Measurements from ENCODE around the gene ASIC2. TPM values are rescaled to one million over a fixed set of nuclear protein-coding genes. Genes with fewer than 3 reads are reported as not detected.

The ASIC2 gene
- total RNA-seq, 2 donors from 2014 or later: 0.48 to 1.3 TPM

DNA sequence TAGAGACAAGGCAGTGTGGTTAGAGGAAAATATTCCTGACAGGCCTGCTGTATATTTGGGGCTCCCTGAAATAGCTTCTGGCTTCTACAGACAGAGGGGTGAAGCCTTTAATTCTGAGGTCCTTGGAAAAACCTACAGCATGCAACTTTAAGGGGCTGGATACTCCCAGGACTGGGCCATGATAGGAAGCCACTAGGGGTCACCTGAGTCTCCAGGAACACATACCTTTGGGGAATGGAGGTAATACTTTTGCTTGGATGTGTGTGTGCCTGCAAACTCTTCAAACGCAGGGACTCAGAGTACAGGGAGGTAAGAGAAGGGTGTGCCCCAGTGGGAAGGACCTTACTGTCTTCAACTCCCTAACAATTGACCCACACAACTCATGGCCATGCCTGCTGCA lies 4.1 kb downstream of the ASIC2 start:
- H3K27me3 ChIP-seq: peaks cover 8% of the 10 kb centered on the region
- H3K27ac ChIP-seq: no peak overlapping the region
- H3K9ac ChIP-seq (ENCODE audit: low read depth in 2 of 2, low read length in 2 of 2): no peak overlapping the region
- TF ChIP-seq CTCF (IDR thresholded peaks at IDR 0.05): no peak
- H3K4me1 ChIP-seq: no peaks in the 10 kb centered on the region
- no peaks in the 10 kb centered on the region for H3K9me3 ChIP-seq
- no peak for DNase-seq
- H3K36me3 ChIP-seq: no peaks in the 10 kb centered on the region
- intact Hi-C loops (cut with DNase I): no loop called here
- H3K4me3 ChIP-seq: no peak overlapping the region

GRCh38 chr17:33287096-33287725 lies 5.9 kb downstream of the ASIC2 start:
- TF ChIP-seq CTCF (IDR thresholded peaks at IDR 0.05): no peak
- intact Hi-C loops (cut with DNase I): no loop called here
- peaks cover 8% of the 10 kb centered on the region for H3K27me3 ChIP-seq
- no peaks in the 10 kb centered on the region for H3K9me3 ChIP-seq
- no peaks in the 10 kb centered on the region for H3K4me1 ChIP-seq
- no peaks in the 10 kb centered on the region for H3K36me3 ChIP-seq
- H3K4me3 ChIP-seq: no peak overlapping the region
- no peak overlapping the region for H3K27ac ChIP-seq
- no peak for DNase-seq
- no peak overlapping the region for H3K9ac ChIP-seq (ENCODE audit: low read depth in 2 of 2, low read length in 2 of 2)

GRCh38 chr17:33285413-33285812 lies 7.7 kb downstream of the ASIC2 start:
- no peaks in the 10 kb centered on the region for H3K27me3 ChIP-seq
- DNase-seq: peak; percentile 35
- TF ChIP-seq CTCF (IDR thresholded peaks at IDR 0.05): no peak
- no peaks in the 10 kb centered on the region for H3K9me3 ChIP-seq
- no peak overlapping the region for H3K27ac ChIP-seq
- H3K4me1 ChIP-seq: no peaks in the 10 kb centered on the region
- intact Hi-C loops (cut with DNase I): no loop called here
- no peaks in the 10 kb centered on the region for H3K36me3 ChIP-seq
- H3K9ac ChIP-seq (ENCODE audit: low read depth in 2 of 2, low read length in 2 of 2): no peak overlapping the region
- no peak overlapping the region for H3K4me3 ChIP-seq

DNA sequence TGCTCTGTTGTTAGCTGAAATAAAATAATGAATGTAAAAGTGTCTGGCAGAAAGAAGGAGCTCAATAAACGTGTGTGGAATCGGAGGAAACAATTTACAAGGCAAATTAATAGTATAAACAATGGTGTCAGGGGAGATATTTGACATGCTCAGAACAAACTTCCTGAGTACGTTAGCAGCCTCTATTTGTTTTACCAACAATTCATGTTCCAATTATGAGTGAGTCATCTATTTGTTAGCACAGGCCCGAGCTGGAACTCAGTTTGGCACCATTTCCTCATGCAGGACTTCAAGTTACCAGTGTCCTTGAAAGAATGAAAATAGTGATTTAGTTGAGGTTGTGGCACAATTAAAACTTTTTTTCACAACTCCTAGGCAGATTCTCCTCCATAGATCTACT lies 9.1 kb downstream of the ASIC2 start:
- Histone ChIP-seq H3K36me3 (no peaks in the 10 kb centered on the region), H3K27ac (no peak overlapping the region), H3K9ac (ENCODE audit: low read depth in 2 of 2, low read length in 2 of 2) (no peak overlapping the region), H3K27me3 (no peaks in the 10 kb centered on the region), H3K4me1 (no peaks in the 10 kb centered on the region), H3K9me3 (no peaks in the 10 kb centered on the region), H3K4me3 (no peak overlapping the region)
- DNase-seq: peak; percentile 62
- TF ChIP-seq CTCF (IDR thresholded peaks at IDR 0.05): no peak
- intact Hi-C loops (cut with DNase I): no loop called here

DNA sequence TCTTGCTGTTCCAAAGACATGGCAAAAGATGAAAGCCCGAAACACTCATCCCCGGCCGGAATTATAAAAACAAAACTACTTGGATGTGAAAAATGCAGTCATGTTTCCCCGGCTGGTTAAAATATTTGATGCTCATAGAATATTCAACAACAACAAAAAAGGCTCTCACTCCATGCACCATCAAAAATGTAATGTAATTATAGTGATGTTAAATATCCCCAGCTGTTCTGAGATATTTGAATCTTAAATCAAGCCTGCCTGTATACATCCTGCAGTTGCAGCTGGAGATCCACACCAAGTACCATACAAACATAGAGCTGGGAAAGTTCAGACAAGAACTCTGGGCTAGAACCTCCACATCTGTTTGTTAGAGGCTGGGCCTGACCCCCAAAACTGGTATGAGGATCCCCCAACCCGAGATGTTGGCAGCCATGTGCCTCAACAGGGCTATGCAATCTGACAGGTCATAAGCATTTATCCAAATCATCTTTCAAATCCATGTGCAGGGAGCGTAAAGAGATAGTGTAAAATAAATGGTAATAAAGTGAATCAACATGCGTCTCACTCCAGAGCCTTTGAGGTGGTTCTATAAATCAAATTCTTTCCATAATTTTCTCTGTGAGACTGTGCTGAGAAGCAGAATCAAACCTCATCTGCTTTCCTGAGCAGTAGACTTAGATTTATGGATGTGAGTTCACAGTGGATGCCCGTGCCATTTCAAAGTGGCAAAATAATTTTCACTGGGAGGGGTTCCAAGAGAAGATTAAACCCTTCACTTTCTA lies 12.7 kb downstream of the ASIC2 start:
- Histone ChIP-seq H3K9me3 (no peaks in the 10 kb centered on the region), H3K27me3 (no peaks in the 10 kb centered on the region), H3K4me1 (no peaks in the 10 kb centered on the region), H3K36me3 (no peaks in the 10 kb centered on the region), H3K27ac (no peak overlapping the region), H3K4me3 (no peak overlapping the region), H3K9ac (ENCODE audit: low read depth in 2 of 2, low read length in 2 of 2) (no peak overlapping the region)
- no peak for DNase-seq
- TF ChIP-seq CTCF (IDR thresholded peaks at IDR 0.05): no peak
- intact Hi-C loops (cut with DNase I): no loop called here
